HepG2 (cell line): ENCODE data around the gene AKAP9. TPM values are rescaled to one million over a fixed set of nuclear protein-coding genes. Genes with fewer than 3 reads are reported as not detected.
A peak's percentile ranks its signal among the peaks of the same experiment; 100 is the strongest.

ENCODE experiments used
- ARNT ChIP-seq: fragments of 450-650 bp; IDR thresholded peaks from 2 replicates; pipeline ENCODE4 v1.6.1; 2017
- CAMTA2 ChIP-seq: sonication (generic); formaldehyde crosslinking; IDR thresholded peaks from 2 replicates; pipeline ENCODE4 v1.4.0; 2020; ENCODE audit warnings: mild to moderate bottlenecking, missing genetic modification reagents, borderline replicate concordance
- CREBL2 ChIP-seq: sonication (generic); formaldehyde crosslinking; IDR thresholded peaks from 2 replicates; pipeline ENCODE4 v1.8.1; 2023; ENCODE audit warnings: missing genetic modification reagents, mild to moderate bottlenecking, borderline replicate concordance
- EP300 ChIP-seq, 3 experiments: sonication (generic) in 1 of 3; formaldehyde crosslinking in 1 of 3; IDR thresholded peaks; 2 replicates each; pipeline versions ENCODE4 v1.5.1 to v1.6.1; 2011 to 2020; ENCODE audit warnings: low read depth in 2 of 3, low read length in 2 of 3, borderline replicate concordance in 1 of 3, improper control_type of control experiment in 1 of 3, mild to moderate bottlenecking in 1 of 3, missing genetic modification reagents in 1 of 3, moderate library complexity in 1 of 3
- HMG20B ChIP-seq: conservative IDR thresholded peaks from 2 replicates; pipeline ENCODE4 v1.6.1; 2016; ENCODE audit warnings: missing genetic modification reagents, missing compliant biosample characterization
- NFATC3 ChIP-seq: sonication (generic); formaldehyde crosslinking; IDR thresholded peaks from 2 replicates; pipeline ENCODE4 v1.5.1; 2020; ENCODE audit warnings: mild to moderate bottlenecking, missing genetic modification reagents
- RNF219 ChIP-seq: sonication (generic); formaldehyde crosslinking; IDR thresholded peaks from 2 replicates; pipeline ENCODE4 v1.5.0; 2020; ENCODE audit warnings: mild to moderate bottlenecking, missing genetic modification reagents
- ZHX1 ChIP-seq: sonication (generic); formaldehyde crosslinking; IDR thresholded peaks from 2 replicates; pipeline ENCODE4 v1.8.1; 2022; ENCODE audit warnings: low read depth, mild to moderate bottlenecking, missing genetic modification reagents
- ZMYM2 ChIP-seq: sonication (generic); formaldehyde crosslinking; IDR thresholded peaks from 2 replicates; pipeline ENCODE4 v1.8.0; 2022; ENCODE audit warnings: mild to moderate bottlenecking, missing genetic modification reagents
- ZNF235 ChIP-seq: sonication (generic); formaldehyde crosslinking; IDR thresholded peaks from 2 replicates; pipeline ENCODE4 v1.8.1; 2023; ENCODE audit warnings: mild to moderate bottlenecking, missing genetic modification reagents, borderline replicate concordance
- ZNF264 ChIP-seq: sonication (generic); formaldehyde crosslinking; IDR thresholded peaks from 2 replicates; pipeline ENCODE4 v1.4.0; 2020; ENCODE audit warnings: missing genetic modification reagents
- ZNF275 ChIP-seq: sonication (generic); formaldehyde crosslinking; IDR thresholded peaks from 2 replicates; pipeline ENCODE4 v1.8.0; 2022; ENCODE audit warnings: missing genetic modification reagents, mild to moderate bottlenecking, inconsistent platforms, borderline replicate concordance
- ZNF703 ChIP-seq: sonication (generic); formaldehyde crosslinking; IDR thresholded peaks from 2 replicates; pipeline ENCODE4 v1.5.1; 2020; ENCODE audit warnings: missing genetic modification reagents, mild to moderate bottlenecking, moderate library complexity, borderline replicate concordance
- ZNF850 ChIP-seq: sonication (generic); formaldehyde crosslinking; conservative IDR thresholded peaks from 2 replicates; pipeline ENCODE4 v1.9.0; 2021; ENCODE audit warnings: mild to moderate bottlenecking, missing genetic modification reagents
- polyA plus RNA-seq, 8 experiments: library from polyadenylated mRNA; depleted of rRNA in 3 of 8; stranded (reverse) in 7 of 8; unstranded in 1 of 8; fragments of >200 nt; fragmentation: Illumina TruSeq in 4 of 8; extraction: Trizol in 4 of 8; gene quantifications; 2 replicates each; pipeline versions ENCODE4 v1.2.1 to v1.2.3, GENCODE V29; 2011 to 2016; ENCODE audit warnings: low read depth in 4 of 8, missing spikeins in 1 of 8, mixed read lengths in 1 of 8; ENCODE audit not compliant: insufficient read depth in 1 of 8
- total RNA-seq, 5 experiments: library from RNA; depleted of rRNA; stranded (reverse); fragments of >200 nt; fragmentation: Illumina TruSeq; extraction: Trizol; gene quantifications; 2 replicates each; pipeline ENCODE4 v1.2.3, GENCODE V29; 2016; ENCODE audit warnings: low read depth in 1 of 5
- TF ChIP-seq, protein P1 (sequence below): sonication (generic); formaldehyde crosslinking; conservative IDR thresholded peaks from 2 replicates; pipeline ENCODE4 v1.8.0; 2022; ENCODE audit warnings: mild to moderate bottlenecking, moderate library complexity, missing genetic modification reagents
- TF ChIP-seq, protein P2 (sequence below): sonication (generic); formaldehyde crosslinking; IDR thresholded peaks from 2 replicates; pipeline ENCODE4 v1.4.0; 2020; ENCODE audit warnings: missing genetic modification reagents

AKAP9 gene
- total and polyA plus RNA-seq, 2 of the 13 experiments (the other 11 are each of a cell fraction or from before 2014, with no cell fraction given) = 27.6 to 33.1 TPM

GRCh38 chr7:92134271-92135051, 193.8 kb downstream of the AKAP9 start, which contains the start of gene CYP51A1 (continued):
- no peak for TF ChIP-seq ZNF275 (CRISPR knock-in tag)
- TF ChIP-seq ZMYM2 (CRISPR knock-in tag) = peak; percentile 45; the same call in 1 of the 2 replicates
- no peak; a peak in 1 of 4 replicates for TF ChIP-seq EP300 (IDR thresholded peaks at IDR 0.05; ENCODE audit: low read depth in 2 of 2, low read length in 2 of 2)
- TF ChIP-seq EP300 (CRISPR knock-in tag; IDR thresholded peaks at IDR 0.05; ENCODE audit: borderline replicate concordance) = peak; percentile 70; the same call in 1 of the 2 replicates
- TF ChIP-seq, protein P1, sequence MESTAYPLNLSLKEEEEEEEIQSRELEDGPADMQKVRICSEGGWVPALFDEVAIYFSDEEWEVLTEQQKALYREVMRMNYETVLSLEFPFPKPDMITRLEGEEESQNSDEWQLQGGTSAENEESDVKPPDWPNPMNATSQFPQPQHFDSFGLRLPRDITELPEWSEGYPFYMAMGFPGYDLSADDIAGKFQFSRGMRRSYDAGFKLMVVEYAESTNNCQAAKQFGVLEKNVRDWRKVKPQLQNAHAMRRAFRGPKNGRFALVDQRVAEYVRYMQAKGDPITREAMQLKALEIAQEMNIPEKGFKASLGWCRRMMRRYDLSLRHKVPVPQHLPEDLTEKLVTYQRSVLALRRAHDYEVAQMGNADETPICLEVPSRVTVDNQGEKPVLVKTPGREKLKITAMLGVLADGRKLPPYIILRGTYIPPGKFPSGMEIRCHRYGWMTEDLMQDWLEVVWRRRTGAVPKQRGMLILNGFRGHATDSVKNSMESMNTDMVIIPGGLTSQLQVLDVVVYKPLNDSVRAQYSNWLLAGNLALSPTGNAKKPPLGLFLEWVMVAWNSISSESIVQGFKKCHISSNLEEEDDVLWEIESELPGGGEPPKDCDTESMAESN (CRISPR knock-in tag) = 0 out of 2 replicates have a peak, but pooled peaks have one; percentile 58
- TF ChIP-seq ZHX1 (CRISPR knock-in tag) = 0 out of 2 replicates have a peak, but pooled peaks have one; percentile 89
- TF ChIP-seq CAMTA2 (CRISPR knock-in tag) = no peak; the same call in 1 of the 2 replicates
- TF ChIP-seq ZNF264 = peak; percentile 40; the same call in 1 of the 2 replicates
- TF ChIP-seq, protein P2, sequence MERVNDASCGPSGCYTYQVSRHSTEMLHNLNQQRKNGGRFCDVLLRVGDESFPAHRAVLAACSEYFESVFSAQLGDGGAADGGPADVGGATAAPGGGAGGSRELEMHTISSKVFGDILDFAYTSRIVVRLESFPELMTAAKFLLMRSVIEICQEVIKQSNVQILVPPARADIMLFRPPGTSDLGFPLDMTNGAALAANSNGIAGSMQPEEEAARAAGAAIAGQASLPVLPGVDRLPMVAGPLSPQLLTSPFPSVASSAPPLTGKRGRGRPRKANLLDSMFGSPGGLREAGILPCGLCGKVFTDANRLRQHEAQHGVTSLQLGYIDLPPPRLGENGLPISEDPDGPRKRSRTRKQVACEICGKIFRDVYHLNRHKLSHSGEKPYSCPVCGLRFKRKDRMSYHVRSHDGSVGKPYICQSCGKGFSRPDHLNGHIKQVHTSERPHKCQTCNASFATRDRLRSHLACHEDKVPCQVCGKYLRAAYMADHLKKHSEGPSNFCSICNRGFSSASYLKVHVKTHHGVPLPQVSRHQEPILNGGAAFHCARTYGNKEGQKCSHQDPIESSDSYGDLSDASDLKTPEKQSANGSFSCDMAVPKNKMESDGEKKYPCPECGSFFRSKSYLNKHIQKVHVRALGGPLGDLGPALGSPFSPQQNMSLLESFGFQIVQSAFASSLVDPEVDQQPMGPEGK (CRISPR knock-in tag) = peak; percentile 9; the same call in 1 of the 2 replicates
- no peak for TF ChIP-seq ZNF850 (CRISPR knock-in tag)
- no peak for TF ChIP-seq ARNT
- no peak for TF ChIP-seq HMG20B
- TF ChIP-seq ZNF703 (CRISPR knock-in tag) = peak; percentile 92
- TF ChIP-seq ZNF235 (CRISPR knock-in tag) = no peak
- TF ChIP-seq NFATC3 (CRISPR knock-in tag) = no peak; the same call in 1 of the 2 replicates
- TF ChIP-seq CREBL2 = peak; percentile 94; the same call in 1 of the 2 replicates
- TF ChIP-seq RNF219 (CRISPR knock-in tag) = peak; percentile 95
